NCI-H1930 (cell line): Measurements from ENCODE around the gene BAHD1.
"Not testable (repeated sequence)": the region's sequence is repeated elsewhere in the genome, so short reads cannot be mapped to it uniquely, and the experiment has no call there.

Source experiments
- DNase-seq, 2 experiments: peaks; one replicate each; lab custom pipeline; 2025; lab: John Stamatoyannopoulos, UW

BAHD1 gene

DNA sequence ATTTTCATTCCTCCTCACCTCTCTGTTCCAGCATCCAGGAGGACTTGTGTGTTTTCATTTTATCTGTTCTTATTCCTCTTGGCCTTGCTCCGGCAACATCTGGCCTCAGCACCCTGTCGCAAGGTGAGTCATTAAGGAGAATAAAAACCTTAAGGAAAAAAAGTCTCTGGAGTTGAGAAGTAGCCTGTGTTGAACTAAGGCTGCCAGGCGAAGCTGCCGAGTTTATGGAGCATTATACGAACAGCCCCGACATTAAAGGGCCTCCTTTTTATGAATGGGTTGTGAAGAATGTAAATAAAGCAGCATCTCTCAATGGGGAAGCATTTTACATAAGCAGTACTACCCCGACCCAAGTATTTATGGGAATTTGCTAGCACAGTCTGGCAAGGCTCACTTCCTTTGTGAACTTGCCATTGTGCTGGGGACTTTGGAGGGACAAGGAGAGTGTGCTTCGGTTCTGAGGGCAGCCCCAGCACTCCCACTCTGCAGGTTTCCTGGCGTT is 4.7 kb downstream of the BAHD1 start:
- no peak for DNase-seq

DNA sequence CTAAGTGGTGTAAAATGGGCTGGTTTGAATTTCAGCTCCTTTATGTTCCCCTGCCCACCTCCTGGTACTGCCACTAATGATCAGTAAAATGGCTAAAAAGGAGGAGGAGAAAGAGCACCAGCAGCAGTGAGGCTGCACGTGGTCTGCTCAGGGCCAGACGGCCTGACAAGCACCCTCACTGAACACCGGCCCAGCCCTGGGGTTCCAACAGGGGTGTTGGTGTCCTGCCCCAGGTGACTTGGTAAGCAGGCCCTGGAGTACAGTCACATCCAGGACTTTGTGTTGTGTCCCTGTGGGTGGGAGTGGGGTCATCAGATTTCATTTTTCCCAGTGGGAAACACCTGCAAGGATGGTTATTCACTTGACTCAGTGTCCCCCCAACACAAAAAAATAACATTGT is 5.4 kb downstream of the BAHD1 start:
- no peak for DNase-seq

DNA sequence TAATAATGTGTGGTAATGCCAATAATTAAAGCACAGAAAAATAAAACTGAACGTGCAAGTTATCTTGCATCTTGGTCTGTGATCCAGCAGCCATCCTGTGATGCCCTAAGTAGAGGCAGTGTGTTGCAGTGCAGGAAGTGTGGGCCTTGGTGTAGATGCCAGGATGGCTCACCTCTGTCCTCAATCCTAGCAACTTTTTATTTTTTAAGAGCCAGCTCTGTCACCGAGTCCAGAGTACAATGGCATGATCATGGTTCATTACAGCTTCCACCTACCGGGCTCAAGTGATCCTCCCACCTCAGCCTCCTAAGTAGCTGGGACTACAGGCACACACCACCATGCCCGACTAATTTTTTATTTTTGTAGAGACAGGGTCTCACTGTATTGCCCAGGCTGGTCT is 7.6 kb downstream of the BAHD1 start:
- no peak for DNase-seq

- DNase-seq = no peak
Observed at GRCh38 chr15:40449275-40449674, 8.5 kb downstream of the BAHD1 start.

DNA sequence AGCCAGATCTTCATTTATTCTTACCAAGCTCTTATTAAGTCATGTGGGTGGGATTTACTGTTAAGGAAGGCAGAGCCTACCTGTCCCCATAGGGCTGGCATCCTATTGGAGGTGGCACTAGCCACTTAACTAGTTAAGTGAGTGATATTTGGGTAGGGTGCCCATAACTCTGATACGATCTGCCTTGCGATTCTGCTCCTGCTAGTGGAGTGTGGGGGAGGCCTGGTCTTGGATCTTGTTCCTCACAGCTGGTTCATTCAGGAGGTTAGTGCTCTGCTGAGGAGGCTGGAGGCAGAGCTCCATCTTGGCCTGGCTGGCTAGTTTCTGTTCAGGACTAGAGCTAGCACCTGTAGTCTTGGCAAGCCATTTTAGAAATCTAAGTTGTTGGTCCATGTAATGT is 9.3 kb downstream of the BAHD1 start:
- DNase-seq = no peak

DNA sequence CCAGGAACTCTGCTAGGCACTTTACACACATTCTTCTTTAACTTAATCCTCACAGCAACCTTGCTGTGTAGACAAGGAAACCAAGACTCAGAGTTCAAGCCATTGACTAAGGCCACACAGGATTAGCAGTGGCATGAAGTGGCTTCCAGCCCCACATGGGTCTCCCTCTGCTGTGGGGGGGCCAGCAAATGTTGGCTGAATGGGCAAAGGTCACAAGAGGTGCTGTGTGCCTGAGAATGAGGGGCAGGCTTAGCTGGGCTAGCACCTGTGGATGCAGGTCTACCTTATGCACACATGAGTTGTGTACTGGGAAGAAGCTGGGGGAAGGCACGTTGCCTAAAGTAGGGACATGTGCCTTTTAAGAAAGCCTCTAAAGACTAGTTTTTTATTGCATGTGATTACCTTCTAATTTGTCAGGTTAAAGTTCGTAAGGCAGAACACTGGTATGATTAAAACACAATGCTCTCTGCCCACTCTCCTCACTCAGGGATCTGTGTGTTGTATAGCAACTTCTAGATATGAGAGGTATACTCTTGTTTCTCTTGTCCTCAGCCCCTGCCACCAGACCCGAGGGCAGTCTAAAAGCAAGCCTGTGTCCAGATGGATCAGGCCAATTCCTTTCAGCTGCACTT is 10.9 kb downstream of the BAHD1 start:
- no peak for DNase-seq

DNA sequence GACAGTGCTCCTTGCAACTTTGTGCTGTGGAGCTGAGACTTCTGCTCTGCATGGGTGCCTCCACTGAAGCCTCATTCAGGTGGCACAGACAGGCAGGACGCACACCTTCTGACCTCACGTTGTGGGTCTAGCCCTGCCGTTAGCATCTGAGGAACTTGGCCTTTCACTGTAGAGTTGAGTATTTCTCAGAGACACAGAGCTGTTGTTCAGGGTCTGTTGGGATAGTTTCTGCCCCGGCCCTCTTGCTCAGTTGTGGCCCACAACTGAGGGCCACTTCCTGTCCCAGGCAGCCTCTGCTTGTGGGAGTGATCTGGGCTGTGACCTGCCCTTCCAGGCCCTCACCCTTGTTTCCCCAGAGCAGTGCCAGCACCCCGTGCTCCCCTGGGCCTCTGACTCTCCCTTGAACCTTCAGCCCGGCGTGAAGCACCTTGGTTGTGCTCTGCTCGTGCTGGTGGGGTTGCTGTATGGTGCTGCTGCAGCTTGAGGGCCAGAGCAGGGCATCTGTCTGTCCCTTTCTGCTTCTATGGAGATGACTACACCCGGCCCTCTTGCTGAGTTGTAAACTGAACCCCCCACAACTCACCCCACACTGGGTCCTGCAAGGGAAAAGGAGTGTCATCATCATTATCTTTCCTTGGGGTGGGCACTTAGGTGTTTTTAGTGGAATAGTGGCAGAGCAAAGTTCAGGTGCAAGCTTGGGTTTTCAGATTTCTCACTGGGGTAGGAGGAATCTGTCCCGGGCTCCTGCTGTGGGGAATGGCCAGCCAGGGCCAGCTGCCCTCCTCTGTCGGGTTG is 11.7 kb downstream of the BAHD1 start:
- DNase-seq = no peak

- not testable (repeated sequence) for DNase-seq
Observed at GRCh38 chr15:40453941-40454340, 13.2 kb downstream of the BAHD1 start.

GRCh38 chr15:40454904-40455391 is 14.2 kb downstream of the BAHD1 start:
- no peak for DNase-seq

GRCh38 chr15:40456299-40456712 is 15.6 kb downstream of the BAHD1 start:
- no peak for DNase-seq

DNA sequence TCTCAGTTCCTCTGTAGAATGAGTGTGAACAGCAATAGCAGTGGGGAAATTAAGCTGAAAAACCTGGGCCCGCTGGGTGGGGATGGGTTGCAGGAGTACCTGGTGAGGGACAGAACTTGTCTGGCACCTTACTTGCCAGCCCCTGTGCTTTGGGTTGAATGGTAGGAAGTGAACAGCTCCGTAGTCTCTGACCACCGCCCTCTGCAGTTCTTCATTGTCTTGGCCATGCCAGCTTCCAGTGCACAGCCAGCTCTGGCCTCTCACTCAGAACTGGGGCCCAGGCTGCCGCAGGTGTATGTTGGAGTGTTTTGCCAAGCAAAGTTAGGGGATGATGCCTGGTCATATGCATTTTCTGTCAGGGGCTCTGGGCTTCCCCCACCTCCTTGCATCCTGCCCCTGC is 16.0 kb downstream of the BAHD1 start:
- no peak for DNase-seq

DNA sequence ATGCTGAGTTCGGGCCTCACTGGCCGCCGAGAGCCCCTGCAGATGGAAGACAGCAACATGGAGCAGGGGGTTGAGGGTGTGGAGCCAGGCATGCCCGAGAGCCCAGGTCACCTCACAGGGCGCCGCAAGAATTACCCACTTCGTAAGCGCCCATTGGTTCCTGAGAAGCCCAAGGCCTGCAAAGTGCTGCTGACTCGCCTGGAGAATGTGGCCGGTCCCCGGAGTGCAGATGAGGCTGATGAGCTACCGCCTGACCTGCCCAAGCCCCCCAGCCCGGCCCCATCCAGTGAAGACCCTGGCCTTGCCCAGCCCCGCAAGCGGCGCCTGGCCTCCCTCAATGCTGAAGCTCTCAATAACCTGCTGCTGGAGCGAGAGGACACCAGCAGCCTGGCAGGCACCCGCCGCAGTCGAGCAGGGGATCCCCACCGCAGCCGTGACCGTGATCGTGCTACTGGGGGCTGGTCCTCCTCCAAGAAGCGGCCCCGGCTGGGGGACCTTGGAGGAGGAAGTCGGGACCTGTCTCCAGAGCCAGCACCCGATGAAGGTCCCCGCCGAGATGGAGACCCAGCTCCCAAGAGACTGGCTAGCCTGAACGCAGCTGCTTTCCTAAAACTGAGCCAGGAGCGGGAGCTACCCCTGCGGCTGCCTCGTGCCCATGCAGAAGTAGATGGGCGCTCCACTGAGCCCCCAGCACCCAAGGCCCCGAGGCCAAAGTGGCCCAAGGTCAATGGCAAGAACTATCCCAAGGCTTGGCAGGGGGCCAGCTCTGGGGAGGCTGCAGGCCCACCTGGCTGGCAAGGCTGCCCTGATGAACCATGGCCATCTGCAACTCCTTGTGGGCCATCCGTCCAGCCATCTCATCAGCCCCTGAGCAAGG is 18.0 kb downstream of the BAHD1 start:
- DNase-seq = no peak

DNA sequence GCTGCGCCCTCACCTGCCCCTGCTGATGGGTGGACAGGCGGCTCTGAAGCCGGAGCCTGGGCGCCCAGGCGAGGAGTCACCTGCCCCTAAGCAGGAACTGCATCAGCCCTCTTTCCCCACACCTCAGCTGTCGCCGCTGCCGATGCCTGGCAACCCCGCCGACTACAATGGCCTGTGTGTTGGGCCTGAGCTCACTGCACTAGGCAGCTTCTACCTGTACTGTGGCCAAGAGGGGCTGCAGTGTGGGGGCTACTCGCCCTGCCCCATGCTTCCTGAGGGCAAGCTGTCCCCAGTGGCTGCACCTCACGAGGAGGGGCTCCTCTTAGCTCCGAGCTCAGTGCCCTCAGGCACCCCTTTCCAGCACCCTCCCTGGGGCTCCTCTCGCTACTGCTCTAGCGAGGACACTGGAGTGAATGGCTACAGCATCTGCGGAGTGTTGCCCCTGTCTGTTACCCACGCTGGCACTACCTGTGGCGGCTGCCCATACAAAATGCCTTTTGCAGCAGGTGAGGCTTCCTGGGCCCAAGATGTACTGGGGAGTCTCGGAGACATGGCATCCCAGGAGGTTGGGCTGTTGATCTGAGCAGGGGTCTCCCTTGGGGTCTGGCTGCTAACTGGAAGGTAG is 18.8 kb downstream of the BAHD1 start:
- DNase-seq = no peak

DNA sequence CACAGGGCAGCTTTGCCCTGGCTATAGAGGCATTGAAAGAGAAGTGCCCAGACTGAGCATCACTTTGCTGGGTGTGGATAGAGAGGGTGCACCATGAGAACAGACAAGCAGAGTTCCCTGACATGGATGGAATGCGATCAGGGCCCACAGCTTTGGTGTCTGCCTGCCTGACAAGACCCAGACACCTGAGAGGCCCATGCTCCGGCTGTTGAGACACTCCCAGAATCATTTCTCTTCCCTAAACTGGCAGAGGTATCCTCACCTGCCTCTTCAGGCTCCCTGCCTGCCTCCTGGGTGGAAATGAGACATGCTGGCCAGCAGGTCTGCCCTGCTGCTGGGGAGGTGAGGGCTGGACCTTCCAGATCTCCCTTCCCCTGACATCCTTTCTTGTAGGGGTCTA is 19.7 kb downstream of the BAHD1 start:
- no peak for DNase-seq

DNA sequence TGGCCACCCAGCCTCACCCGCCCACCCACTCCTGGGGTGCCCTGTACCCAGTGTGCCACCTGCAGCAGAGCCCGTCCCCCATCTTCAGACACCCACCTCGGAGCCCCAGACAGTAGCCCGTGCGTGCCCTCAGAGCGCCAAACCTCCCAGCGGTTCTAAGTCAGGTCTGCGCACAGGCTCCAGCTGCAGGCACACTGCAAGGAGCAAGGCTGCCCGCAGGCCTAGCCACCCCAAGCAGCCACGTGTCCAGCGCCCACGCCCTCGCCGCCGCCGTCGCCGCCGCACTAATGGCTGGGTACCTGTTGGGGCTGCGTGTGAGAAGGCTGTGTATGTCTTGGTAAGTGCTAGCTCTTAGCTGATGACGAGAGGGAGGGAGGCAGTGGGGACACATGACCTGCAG is 21.2 kb downstream of the BAHD1 start:
- no peak for DNase-seq

- no peak for DNase-seq
Observed at GRCh38 chr15:40463279-40463678, 22.5 kb downstream of the BAHD1 start.

DNA sequence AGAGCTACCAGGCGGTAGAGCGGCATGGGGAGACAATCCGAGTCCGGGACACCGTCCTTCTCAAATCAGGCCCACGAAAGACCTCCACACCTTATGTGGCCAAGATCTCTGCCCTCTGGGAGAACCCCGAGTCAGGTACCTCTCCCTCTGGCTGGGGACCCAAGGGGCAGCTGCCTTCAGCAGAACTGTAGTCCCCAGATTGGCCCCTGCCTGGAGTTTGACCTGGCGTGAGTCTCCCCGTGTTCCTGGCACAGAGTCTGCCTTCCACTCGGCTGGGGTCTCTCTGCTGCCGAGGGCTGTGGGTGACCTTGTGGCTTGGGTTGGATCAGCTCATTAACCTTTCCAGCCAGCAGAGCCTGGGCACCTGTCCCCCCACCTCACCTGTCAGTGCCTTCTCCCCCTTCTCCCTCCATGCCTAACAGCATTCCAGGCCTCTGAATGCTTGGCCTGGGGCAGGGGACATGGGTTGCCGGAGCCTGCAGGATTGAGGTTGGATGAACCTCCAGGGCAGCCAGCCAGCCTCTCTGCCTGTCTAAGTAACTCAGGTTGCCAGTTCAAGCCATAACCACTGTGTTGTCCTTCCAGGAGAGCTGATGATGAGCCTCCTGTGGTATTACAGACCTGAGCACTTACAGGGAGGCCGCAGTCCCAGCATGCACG is 23.3 kb downstream of the BAHD1 start:
- no peak for DNase-seq

DNA sequence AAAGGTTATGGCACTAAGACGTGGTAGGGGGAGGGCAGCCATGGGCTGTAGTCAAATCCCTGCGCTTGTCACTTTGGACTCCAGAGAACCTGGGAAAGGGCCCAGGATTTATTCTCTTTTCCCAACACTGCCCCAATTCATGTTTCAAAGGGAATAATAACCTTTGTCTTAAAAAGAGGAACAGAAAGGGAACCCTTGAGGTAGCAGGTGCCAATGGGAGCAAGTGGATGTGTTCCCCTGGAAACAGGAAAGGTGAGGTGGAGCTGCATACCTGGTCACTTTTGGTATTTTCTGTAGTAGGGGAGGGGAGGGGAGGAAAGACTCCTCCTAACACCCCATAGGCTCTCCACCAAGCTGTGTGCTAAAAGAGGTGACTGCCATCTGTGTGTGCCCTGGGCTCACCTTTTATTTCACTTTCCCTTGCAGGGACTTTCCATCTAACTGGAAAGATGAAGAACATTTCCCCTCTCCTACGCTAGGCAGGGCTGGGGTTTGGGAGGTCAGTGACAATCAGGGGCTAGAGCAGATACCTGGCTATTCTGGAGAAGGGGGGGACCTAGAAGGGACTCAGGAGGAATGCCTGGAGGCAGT is 23.9 kb downstream of the BAHD1 start:
- no peak for DNase-seq

- DNase-seq = no peak
Observed at GRCh38 chr15:40465939-40466338, 25.2 kb downstream of the BAHD1 start.

- no peak for DNase-seq
Observed at GRCh38 chr15:40466426-40467260, 25.9 kb downstream of the BAHD1 start.
